Activated CD8-positive, alpha-beta T cell treated with anti-CD3 and anti-CD28 coated beads, Interleukin-2, amount 10 ng/mL, durations not matched to agents 7 days and 5 days (primary cell): ENCODE data around the gene KIF26B. TPM values are rescaled to one million over a fixed set of nuclear protein-coding genes. Genes with fewer than 3 reads are reported as not detected.
"Not testable (repeated sequence)": the region's sequence is repeated elsewhere in the genome, so short reads cannot be mapped to it uniquely, and the experiment has no call there.

ENCODE experiments used
- ATAC-seq: fragments of 150-1000 bp; cut with Tn5 transposase; one replicate; pipeline ENCODE4 v1.10.0; 2021; ENCODE audit warnings: moderate library complexity
- CTCF ChIA-PET: fragments of 350-600 bp; sonication (Branson Sonifier 250); formaldehyde crosslinking; loops from one replicate; lab custom pipeline; 2021; ENCODE audit warnings: antibody characterized with exemption; lab: Charles Lee
- POLR2A ChIA-PET: fragments of 350-600 bp; sonication (Branson Sonifier 250); formaldehyde crosslinking; loops from one replicate; lab custom pipeline; 2021; ENCODE audit warnings: antibody characterized with exemption; lab: Charles Lee
- DNase-seq: peaks from one replicate; pipeline ENCODE4 v3.0.0-alpha.2; 2020
- H3K27ac Mint-ChIP-seq: one replicate; pipeline ENCODE4 v1.8.0; 2021; ENCODE audit warnings: mild to moderate bottlenecking, mixed read lengths
- H3K27me3 Mint-ChIP-seq: one replicate; pipeline ENCODE4 v1.8.0; 2021; ENCODE audit warnings: low read depth, mixed read lengths
- H3K36me3 Mint-ChIP-seq: one replicate; pipeline ENCODE4 v1.8.0; 2021; ENCODE audit warnings: low read depth, mixed read lengths
- H3K4me1 Mint-ChIP-seq: one replicate; pipeline ENCODE4 v1.8.0; 2021; ENCODE audit warnings: low read depth, mixed read lengths
- H3K4me3 Mint-ChIP-seq: one replicate; pipeline ENCODE4 v1.8.0; 2021; ENCODE audit warnings: mild to moderate bottlenecking, mixed read lengths
- H3K9me3 Mint-ChIP-seq: one replicate; pipeline ENCODE4 v1.8.0; 2022; ENCODE audit warnings: mixed read lengths; ENCODE audit not compliant: insufficient read depth
- total RNA-seq, 2 experiments: library from RNA; stranded (reverse); gene quantifications; one replicate each; pipeline ENCODE4 v1.2.3, GENCODE V29; 2021

The KIF26B gene
- total RNA-seq, 2 experiments from 2014 or later = 0.03 to 0.08 TPM

GRCh38 chr1:245336984-245337355 is 182.2 kb downstream of the KIF26B start:
- POLR2A ChIA-PET, CTCF ChIA-PET: not testable (repeated sequence)

GRCh38 chr1:245337829-245338484 is 183.2 kb downstream of the KIF26B start:
- ATAC-seq (no peak), DNase-seq (no peak)
- H3K4me1 Mint-ChIP-seq = peaks cover 10% of the 10 kb centered on the region
- no peak overlapping the region for H3K4me3 Mint-ChIP-seq
- CTCF ChIA-PET = no interaction called here
- no peaks in the 10 kb centered on the region for H3K27me3 Mint-ChIP-seq
- H3K9me3 Mint-ChIP-seq = no peaks in the 10 kb centered on the region
- H3K36me3 Mint-ChIP-seq = no peaks in the 10 kb centered on the region
- H3K27ac Mint-ChIP-seq = no peak overlapping the region
- POLR2A ChIA-PET = no interaction called here

More at GRCh38 chr1:245336984-245337355, 182.2 kb downstream of the KIF26B start:
- not testable (repeated sequence) for H3K4me3 Mint-ChIP-seq, H3K36me3 Mint-ChIP-seq, ATAC-seq, H3K9me3 Mint-ChIP-seq, H3K27me3 Mint-ChIP-seq, H3K27ac Mint-ChIP-seq, DNase-seq
- H3K4me1 Mint-ChIP-seq = peaks cover 20% of the 10 kb centered on the region

GRCh38 chr1:245338485-245338877 is 183.7 kb downstream of the KIF26B start:
- ChIA-PET CTCF (no interaction called here), POLR2A (no interaction called here)
- Mint-ChIP-seq H3K9me3 (no peaks in the 10 kb centered on the region), H3K36me3 (no peaks in the 10 kb centered on the region), H3K27ac (no peak overlapping the region), H3K27me3 (no peaks in the 10 kb centered on the region), H3K4me3 (no peak overlapping the region), H3K4me1 (peaks cover 6% of the 10 kb centered on the region)
- DNase-seq (no peak), ATAC-seq (no peak)

GRCh38 chr1:245341743-245342142 is 187.0 kb downstream of the KIF26B start:
- CTCF ChIA-PET = no interaction called here
- H3K36me3 Mint-ChIP-seq = no peaks in the 10 kb centered on the region
- DNase-seq (no peak), ATAC-seq (no peak)
- H3K4me3 Mint-ChIP-seq = no peak overlapping the region
- H3K27ac Mint-ChIP-seq = no peak overlapping the region
- no peaks in the 10 kb centered on the region for H3K27me3 Mint-ChIP-seq
- H3K4me1 Mint-ChIP-seq = peaks cover 4% of the 10 kb centered on the region
- POLR2A ChIA-PET = no interaction called here
- no peaks in the 10 kb centered on the region for H3K9me3 Mint-ChIP-seq

- no peak overlapping the region for H3K4me3 Mint-ChIP-seq
- no peaks in the 10 kb centered on the region for H3K9me3 Mint-ChIP-seq
- H3K27me3 Mint-ChIP-seq = peaks cover 2% of the 10 kb centered on the region
- H3K4me1 Mint-ChIP-seq = no peaks in the 10 kb centered on the region
- no peak for ATAC-seq
- ChIA-PET CTCF (no interaction called here), POLR2A (no interaction called here)
- no peak for DNase-seq
- H3K27ac Mint-ChIP-seq = no peak overlapping the region
- H3K36me3 Mint-ChIP-seq = no peaks in the 10 kb centered on the region
These were observed 190.6 kb downstream of the KIF26B start for GRCh38 chr1:245345191-245345884.

GRCh38 chr1:245348626-245349025 is 193.8 kb downstream of the KIF26B start:
- ChIA-PET CTCF (no interaction called here), POLR2A (no interaction called here)
- no peak overlapping the region for H3K27ac Mint-ChIP-seq
- DNase-seq = no peak
- H3K36me3 Mint-ChIP-seq = no peaks in the 10 kb centered on the region
- H3K9me3 Mint-ChIP-seq = no peaks in the 10 kb centered on the region
- H3K4me1 Mint-ChIP-seq = peaks cover 3% of the 10 kb centered on the region
- H3K4me3 Mint-ChIP-seq = no peak overlapping the region
- peaks cover 7% of the 10 kb centered on the region for H3K27me3 Mint-ChIP-seq
- ATAC-seq = no peak

GRCh38 chr1:245353411-245353810 is 198.6 kb downstream of the KIF26B start:
- H3K36me3 Mint-ChIP-seq = no peaks in the 10 kb centered on the region
- no peaks in the 10 kb centered on the region for H3K9me3 Mint-ChIP-seq
- H3K27ac Mint-ChIP-seq = no peak overlapping the region
- CTCF ChIA-PET = no interaction called here
- no peak for ATAC-seq
- DNase-seq = no peak
- POLR2A ChIA-PET = no interaction called here
- peaks cover 12% of the 10 kb centered on the region for H3K4me1 Mint-ChIP-seq
- H3K4me3 Mint-ChIP-seq = no peak overlapping the region
- peaks cover 8% of the 10 kb centered on the region for H3K27me3 Mint-ChIP-seq

GRCh38 chr1:245353915-245354775 is 199.4 kb downstream of the KIF26B start:
- no peaks in the 10 kb centered on the region for H3K36me3 Mint-ChIP-seq
- ChIA-PET CTCF (no interaction called here), POLR2A (no interaction called here)
- H3K27ac Mint-ChIP-seq = no peak overlapping the region
- no peak for DNase-seq
- no peak overlapping the region for H3K4me3 Mint-ChIP-seq
- no peaks in the 10 kb centered on the region for H3K9me3 Mint-ChIP-seq
- peaks cover 12% of the 10 kb centered on the region for H3K4me1 Mint-ChIP-seq
- no peak for ATAC-seq
- peaks cover 8% of the 10 kb centered on the region for H3K27me3 Mint-ChIP-seq

- H3K4me1 Mint-ChIP-seq = peaks cover 12% of the 10 kb centered on the region
- H3K4me3 Mint-ChIP-seq, DNase-seq, H3K36me3 Mint-ChIP-seq, CTCF ChIA-PET, POLR2A ChIA-PET, H3K27me3 Mint-ChIP-seq, H3K9me3 Mint-ChIP-seq, H3K27ac Mint-ChIP-seq, ATAC-seq: not testable (repeated sequence)
These were observed 201.3 kb downstream of the KIF26B start for GRCh38 chr1:245355851-245356630.

- Mint-ChIP-seq H3K36me3 (no peaks in the 10 kb centered on the region), H3K9me3 (no peaks in the 10 kb centered on the region), H3K27ac (no peak overlapping the region), H3K4me1 (peaks cover 12% of the 10 kb centered on the region), H3K27me3 (peaks cover 12% of the 10 kb centered on the region), H3K4me3 (no peak overlapping the region)
- ATAC-seq (no peak), DNase-seq (no peak)
- POLR2A ChIA-PET = no interaction called here
- CTCF ChIA-PET = no interaction called here
These were observed 202.3 kb downstream of the KIF26B start for GRCh38 chr1:245356891-245357585.

GRCh38 chr1:245359101-245359680 is 204.4 kb downstream of the KIF26B start:
- ATAC-seq, H3K27ac Mint-ChIP-seq, H3K4me3 Mint-ChIP-seq, H3K27me3 Mint-ChIP-seq, CTCF ChIA-PET, DNase-seq, H3K9me3 Mint-ChIP-seq, POLR2A ChIA-PET, H3K36me3 Mint-ChIP-seq: not testable (repeated sequence)
- peaks cover 10% of the 10 kb centered on the region for H3K4me1 Mint-ChIP-seq
